Prostate gland (tissue), 2 donors: Measurements from ENCODE around the gene TMEM238L.

Experiments
- POLR2A ChIP-seq: fragments of 450-650 bp; IDR thresholded peaks from one replicate; pipeline ENCODE4 v1.6.1; 2016; ENCODE audit warnings: antibody characterized with exemption, mild to moderate bottlenecking
- POLR2AphosphoS5 ChIP-seq: sonication (generic); formaldehyde crosslinking; IDR thresholded peaks from one replicate; pipeline ENCODE4 v1.6.1; 2017; ENCODE audit warnings: antibody characterized with exemption
- TF ChIP-seq, protein P1 (sequence below), 4 experiments: fragments of 200-600 bp in 2 of 4; fragments of 450-650 bp in 2 of 4; sonication (generic) in 2 of 4; IDR thresholded peaks; 1 replicate in 3 of 4; 2 replicates in 1 of 4; pipeline ENCODE4 v1.5.1; 2016 to 2019; ENCODE audit warnings: antibody characterized with exemption in 4 of 4, mild to moderate bottlenecking in 2 of 4, moderate library complexity in 2 of 4

DNA sequence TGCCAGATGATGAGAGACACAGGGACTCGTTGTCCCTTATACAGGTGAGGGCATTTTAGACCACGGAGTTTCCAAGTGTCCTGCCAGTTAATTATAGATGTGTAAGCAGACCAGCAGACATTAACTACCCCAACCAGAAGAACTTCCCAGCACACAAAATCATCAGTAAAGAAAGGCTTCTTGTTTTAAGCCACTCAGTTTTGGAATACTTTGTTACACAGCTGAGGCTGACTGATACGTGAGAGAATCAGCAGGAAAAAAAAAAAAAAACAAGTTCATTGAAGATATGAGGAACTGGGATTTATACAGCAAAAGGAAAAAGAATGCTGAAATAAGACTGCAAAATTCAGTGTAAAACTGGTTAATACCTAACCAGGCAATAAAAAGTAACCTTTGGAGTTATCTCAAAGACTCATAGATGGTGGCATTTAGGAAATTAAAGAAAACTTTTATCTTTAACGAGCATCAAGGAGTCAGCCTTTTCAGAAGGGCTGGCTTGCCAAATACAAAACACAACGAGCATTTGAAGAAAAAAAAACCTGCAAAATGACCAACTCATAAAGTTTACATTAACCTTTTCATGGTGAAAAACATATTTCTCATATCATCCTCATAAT lies 28.1 kb downstream of the TMEM238L start:
- TF ChIP-seq, protein P1, sequence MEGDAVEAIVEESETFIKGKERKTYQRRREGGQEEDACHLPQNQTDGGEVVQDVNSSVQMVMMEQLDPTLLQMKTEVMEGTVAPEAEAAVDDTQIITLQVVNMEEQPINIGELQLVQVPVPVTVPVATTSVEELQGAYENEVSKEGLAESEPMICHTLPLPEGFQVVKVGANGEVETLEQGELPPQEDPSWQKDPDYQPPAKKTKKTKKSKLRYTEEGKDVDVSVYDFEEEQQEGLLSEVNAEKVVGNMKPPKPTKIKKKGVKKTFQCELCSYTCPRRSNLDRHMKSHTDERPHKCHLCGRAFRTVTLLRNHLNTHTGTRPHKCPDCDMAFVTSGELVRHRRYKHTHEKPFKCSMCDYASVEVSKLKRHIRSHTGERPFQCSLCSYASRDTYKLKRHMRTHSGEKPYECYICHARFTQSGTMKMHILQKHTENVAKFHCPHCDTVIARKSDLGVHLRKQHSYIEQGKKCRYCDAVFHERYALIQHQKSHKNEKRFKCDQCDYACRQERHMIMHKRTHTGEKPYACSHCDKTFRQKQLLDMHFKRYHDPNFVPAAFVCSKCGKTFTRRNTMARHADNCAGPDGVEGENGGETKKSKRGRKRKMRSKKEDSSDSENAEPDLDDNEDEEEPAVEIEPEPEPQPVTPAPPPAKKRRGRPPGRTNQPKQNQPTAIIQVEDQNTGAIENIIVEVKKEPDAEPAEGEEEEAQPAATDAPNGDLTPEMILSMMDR (IDR thresholded peaks at IDR 0.05): no peak
- no peak for TF ChIP-seq POLR2A
- TF ChIP-seq POLR2AphosphoS5: no peak
